Stimulated activated CD4-positive, alpha-beta T cell treated with anti-CD3 and anti-CD28 coated beads, Interleukin-4, amount 100 ng/mL, for 24 hours (primary cell): Measurements from ENCODE around the gene C20orf204.

Source experiments
- DNase-seq: peaks from one replicate; pipeline ENCODE4 v3.0.0-alpha.2; 2020

The C20orf204 gene

GRCh38 chr20:64072498-64073063 is 36.6 kb downstream of the C20orf204 start:
- DNase-seq, result no peak

DNA sequence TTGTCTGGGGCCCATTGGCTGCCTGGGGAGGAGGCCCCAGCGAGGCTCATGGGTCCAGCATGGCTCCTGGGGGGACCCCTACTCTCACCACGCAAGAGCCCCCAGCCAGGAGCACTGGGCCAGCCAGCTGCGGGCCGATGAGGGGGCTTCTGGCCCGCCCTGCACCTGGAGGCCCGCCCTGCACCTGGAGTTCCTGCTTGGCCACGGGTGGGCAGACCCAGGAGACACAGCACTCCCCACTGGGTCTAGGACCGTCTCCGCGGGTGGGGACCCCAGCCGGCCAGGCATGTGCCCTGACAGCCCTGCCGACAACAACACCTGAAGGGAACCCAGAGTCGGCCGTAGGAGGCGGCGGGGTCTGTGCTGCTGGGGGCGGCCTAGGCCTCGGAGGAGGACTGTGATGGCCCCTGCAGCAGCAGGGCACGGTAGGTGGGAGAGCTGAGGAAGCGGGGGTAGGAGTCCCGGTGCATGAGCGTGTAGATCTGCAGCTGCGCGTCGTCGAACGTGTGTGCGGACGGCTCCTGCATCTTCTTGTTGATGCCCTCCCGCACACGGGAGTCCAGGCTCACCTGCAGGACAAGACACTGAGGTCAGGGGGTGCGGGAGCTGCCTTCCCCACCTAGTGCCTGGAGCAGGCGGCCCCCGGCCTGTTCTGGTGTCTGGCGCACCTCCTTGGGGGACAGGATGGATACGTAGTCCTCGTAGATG is 37.6 kb downstream of the C20orf204 start:
- no peak for DNase-seq

DNA sequence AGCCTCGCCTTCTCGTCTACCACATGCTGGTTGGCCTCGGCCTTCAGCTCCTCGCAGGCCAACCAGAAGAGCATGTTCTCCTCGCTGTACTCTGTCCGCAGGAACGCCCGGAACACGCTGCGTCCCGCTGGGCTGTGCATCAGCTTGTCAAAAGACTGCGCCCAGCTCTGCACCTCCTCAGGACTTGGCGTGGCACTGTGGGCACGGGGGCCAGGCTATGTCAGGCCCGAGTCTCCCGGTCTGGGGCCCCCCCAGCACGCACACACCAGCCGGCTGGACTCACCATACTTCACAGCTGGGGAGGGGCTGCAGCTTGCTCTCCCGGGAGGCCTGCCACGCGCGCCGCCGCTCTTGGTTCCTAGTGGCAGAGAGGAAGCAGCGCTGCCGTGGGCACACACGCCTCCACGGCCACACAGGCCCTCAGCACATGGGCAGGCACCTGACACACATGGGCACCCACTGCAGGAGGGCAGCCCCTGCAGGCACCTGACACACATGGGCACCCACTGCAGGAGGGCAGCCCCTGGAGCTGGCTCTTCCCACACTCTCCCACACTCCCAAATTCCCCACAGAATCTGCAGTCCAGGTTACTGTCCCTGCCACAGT is 38.3 kb downstream of the C20orf204 start:
- DNase-seq, result no peak

GRCh38 chr20:64074963-64075362 is 39.0 kb downstream of the C20orf204 start:
- no peak for DNase-seq

GRCh38 chr20:64075556-64075955 is 39.6 kb downstream of the C20orf204 start:
- no peak for DNase-seq

DNA sequence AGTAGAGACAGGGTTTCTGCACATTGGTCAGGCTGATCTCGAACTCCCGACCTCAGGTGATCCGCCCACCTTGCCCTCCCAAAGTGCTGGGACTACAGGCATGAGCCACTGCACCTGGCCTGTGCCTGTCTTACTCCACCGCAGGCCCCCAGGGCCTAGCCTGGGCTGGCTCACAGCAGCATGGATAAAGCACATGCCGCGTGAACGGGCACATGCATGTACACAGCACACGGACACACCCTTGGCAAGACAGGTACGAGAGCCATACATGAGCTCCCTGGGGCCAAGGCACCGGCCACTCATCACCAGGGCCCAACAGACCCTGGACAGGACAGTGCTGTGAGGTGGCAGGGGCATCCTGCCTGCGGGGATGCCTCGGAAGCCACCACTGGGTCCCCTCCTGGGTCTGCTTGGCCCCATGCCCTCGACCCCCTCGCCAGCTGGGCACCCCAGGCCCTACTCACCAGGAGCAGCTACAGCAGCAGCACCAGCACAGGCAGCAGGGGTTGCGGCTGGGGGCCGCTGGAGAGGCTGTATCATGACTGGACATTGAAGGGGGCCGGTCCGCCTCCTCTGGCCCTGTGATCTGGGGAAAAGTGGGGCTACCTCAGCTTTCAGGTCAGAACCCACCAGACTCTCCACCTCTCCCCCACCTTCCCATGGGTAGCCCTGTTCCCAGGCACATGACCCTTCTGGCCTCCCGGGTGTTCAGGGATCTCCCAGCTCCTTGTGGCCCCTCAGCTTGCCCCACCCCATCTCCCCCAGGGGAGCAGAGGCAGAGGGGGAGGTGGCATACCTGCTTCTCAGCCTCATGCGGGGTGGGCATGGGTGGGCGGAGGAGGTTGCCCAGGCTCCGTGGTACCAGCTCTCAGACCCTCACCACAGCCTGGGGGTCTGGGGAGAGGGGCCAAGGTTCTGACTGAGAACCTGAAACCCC is 40.3 kb downstream of the C20orf204 start:
- DNase-seq, result no peak

GRCh38 chr20:64077094-64077493 is 41.1 kb downstream of the C20orf204 start:
- peak; percentile 40 for DNase-seq

- DNase-seq, result no peak
Measured at GRCh38 chr20:64077541-64077875, 41.5 kb downstream of the C20orf204 start.

- DNase-seq, result peak; percentile 50
Measured at GRCh38 chr20:64077876-64078551, 42.0 kb downstream of the C20orf204 start.

DNA sequence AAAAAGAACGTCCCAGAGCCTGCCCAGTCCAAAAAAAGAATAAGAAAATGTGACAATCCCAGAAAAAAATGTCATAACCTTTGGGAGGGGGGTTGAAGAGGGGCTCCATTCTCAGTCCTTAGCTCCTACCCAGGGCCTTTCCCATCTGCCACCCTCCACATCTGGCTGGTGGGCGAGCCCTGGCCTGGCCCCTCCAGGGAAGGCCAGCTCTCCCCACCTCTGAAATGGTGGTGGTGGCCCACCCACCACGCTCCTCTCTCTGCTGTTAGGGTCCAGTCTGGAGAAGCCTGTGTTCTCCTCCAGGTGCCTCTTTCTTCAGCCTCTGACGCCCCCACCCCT is 42.9 kb downstream of the C20orf204 start:
- no peak for DNase-seq

GRCh38 chr20:64079273-64080012 is 43.5 kb downstream of the C20orf204 start, which contains the start of gene RGS19:
Gene RGS19, minus strand, starts transcription at chr20:64079518. Its CDS starts 2,632 bp downstream, at chr20:64076886.
- DNase-seq, result peak; percentile 62

GRCh38 chr20:64080013-64080812 is 44.2 kb downstream of the C20orf204 start, which contains the start of gene OPRL1:
Gene OPRL1, plus strand, starts transcription at chr20:64080082. Its CDS starts 12,639 bp downstream, at chr20:64092721.
- DNase-seq, result no peak

DNA sequence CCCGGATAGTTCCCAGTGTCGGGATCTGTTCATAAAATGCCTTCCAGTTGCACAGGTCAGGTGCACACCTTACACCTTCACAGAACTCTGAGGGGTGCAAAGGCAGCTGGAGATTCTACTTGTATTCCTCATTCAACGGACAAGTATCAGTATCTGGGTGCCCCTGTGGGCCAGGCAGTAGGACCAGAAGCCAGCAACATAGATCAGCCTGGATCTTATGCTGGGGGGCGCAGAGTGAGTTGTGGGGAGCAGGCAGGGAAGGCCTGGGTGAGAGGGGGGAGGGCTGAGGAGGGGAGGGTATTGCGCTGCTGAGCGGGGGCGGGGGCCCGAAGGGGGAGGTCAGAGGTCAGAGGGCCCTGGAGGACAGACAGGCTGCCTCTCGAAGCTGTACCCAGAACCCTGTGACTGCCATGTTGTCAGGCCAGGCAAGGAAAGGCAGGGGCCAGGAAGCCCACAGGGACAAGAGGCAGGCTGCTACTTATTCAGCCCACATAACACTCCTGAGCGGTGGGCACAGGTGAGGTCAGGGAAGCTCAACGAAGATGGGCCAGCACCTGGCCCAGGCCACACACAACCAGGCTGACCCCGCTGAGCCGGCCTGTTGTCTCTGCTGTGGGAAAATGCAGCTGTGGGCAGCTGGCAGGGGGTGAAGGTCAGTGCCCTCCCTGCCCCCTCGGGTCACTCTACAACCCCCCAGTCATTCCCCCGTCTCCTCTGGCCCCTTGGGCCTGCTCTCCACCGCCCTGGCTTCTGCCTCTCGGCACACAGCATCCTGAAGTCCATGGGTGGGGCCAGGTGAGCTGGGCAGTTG is 45.0 kb downstream of the C20orf204 start:
- DNase-seq, result no peak

- no peak for DNase-seq
Measured at GRCh38 chr20:64081624-64081964, 45.6 kb downstream of the C20orf204 start.

DNA sequence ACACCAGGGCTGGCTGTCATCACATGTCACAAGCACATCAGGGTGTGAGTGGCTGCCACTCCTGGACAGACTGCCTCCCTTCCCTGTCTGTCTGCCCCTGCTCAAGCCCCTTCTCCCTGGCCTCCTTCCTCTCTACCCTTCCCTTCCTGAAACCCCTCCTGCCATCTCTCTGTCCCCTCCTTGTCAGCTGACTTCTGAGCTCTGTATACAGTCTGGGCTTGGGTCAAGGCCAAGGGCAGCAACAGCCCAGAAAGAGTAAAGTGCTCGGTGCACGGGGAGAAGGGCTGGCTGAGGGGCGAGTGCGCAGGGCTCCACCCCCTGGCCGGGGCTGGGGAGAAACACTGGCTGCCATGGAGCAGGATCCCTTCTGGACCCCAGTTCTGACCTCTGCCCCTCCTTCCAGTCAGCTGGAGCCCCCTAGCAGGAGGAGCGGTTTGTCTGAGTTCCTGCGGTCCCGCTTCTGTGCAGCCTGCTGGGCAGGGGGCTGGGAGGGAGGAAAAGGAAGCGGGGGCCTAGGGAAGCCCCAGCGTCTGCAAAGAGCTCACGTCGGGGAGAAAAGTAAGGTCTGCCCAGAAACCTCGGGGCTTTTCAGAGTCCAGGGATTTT is 46.2 kb downstream of the C20orf204 start:
- DNase-seq, result no peak

GRCh38 chr20:64082820-64083377 is 46.9 kb downstream of the C20orf204 start:
- DNase-seq, result no peak

DNA sequence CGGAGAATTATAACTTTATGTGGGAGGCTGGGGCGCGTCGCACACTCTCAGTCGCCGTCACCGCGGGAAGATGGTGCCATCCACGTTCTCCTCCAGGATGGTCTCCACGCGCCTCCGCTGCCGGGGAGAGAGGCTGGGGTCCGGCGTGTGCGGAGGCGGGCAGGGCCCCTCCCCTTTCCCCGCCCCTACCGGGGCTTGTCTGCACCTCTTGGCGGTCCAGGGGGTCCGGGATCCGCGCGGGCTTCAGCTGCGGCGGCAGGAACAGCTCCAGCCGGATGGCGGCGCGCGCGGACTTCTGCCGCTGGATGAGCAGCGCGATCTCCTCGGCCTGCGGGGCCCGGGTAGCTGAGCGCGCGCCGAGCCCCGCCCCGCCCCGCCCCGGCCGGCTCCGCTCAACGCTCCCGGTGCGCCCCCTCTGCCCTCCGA is 47.4 kb downstream of the C20orf204 start:
- peak; percentile 74 for DNase-seq

DNA sequence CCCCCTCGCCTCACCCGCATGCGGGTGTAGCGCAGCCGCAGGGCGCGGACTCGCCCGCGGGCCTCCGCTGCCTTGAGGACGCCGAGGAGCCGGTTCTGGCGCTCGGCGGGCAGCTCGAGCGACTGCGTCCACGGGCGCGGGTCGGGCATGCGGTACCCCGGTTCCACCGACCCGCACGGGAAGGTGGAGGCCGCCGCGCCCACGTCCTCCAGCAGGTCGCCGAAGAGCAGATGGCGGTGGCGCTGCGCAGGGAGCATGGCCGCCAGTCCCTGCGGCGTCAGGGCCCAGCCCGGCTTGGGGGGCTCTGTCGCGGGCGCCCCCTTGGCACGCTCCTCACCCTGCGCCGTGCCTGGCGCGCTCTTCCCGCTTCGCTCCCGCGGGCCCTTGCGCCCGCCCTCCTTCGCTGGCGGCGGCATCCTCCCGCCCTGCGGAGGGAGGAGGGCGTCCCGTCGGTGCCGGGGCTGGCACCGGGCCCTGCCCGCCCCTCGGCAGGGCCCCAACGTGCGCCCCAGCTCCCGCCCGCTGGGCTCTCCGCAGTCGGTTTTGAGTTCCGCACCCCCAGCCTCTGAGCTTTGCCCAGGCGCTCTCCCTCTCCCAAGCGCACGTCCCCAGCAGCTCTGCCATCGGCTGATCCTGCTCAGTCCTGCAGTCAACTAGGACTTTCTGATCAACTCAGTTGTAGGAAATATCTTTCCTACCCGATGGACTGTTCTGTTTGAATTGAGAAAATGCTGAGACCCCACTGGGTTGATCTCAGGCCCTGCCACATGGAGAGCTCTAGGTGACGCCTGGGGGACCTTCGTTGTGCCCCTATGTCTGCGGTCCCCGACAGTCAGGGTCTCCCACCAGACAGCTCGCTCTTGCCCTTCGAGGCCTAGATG is 48.1 kb downstream of the C20orf204 start, which contains the start of gene LKAAEAR1:
LKAAEAR1 (minus strand) TSS at position 595 of the 881 bp plus-strand sequence; CDS start at position 416, 179 bp downstream.
- DNase-seq, result no peak
